ENCODE data around the gene ABCA7.
"Not testable (repeated sequence)": the region's sequence is repeated elsewhere in the genome, so short reads cannot be mapped to it uniquely, and the experiment has no call there.

Gene ABCA7

DNA sequence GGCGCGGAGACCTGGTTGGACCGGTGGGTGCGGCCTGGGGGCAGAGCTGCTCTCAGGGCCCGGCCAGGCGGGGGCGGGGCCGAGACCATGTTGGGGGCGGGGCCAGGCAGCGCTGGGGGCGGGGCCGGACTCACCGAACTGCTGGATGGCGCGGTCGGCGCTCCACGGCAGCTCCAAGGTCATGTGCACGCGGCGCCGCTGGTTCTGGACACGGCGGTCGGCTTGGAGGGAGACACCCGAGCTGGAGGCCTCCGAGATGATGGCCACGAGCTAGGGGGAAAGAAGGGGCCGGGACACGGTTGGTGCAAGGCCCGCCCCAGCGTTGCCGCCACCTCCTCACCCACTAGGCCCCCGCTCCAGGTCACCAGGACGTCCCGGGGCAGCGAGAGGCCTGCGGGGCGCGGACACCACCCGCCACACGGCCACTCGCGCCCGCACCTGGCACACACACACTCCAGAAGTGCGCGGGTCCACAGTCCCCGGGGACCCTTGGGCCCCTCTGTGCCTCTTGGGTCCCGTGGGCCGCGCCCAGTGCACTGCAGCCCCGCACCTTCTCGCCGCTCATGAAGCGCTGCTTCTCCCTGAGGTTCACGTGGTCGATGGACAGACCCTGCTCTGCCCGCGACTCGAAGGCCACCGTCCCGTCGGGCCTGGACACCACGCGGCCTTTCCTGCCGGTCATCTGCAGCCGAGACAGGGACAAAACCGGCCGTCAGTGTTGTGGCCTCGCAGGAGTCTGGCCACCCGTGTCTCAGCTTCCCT lies 72.5 kb downstream of the ABCA7 start:
- TF ChIP-seq, protein P1, sequence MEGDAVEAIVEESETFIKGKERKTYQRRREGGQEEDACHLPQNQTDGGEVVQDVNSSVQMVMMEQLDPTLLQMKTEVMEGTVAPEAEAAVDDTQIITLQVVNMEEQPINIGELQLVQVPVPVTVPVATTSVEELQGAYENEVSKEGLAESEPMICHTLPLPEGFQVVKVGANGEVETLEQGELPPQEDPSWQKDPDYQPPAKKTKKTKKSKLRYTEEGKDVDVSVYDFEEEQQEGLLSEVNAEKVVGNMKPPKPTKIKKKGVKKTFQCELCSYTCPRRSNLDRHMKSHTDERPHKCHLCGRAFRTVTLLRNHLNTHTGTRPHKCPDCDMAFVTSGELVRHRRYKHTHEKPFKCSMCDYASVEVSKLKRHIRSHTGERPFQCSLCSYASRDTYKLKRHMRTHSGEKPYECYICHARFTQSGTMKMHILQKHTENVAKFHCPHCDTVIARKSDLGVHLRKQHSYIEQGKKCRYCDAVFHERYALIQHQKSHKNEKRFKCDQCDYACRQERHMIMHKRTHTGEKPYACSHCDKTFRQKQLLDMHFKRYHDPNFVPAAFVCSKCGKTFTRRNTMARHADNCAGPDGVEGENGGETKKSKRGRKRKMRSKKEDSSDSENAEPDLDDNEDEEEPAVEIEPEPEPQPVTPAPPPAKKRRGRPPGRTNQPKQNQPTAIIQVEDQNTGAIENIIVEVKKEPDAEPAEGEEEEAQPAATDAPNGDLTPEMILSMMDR (IDR thresholded peaks at IDR 0.05; ENCODE audit: low read depth, low read length), result no peak
- DNase-seq (ENCODE audit: low read depth, low spot score), result no peak
- in situ Hi-C loops (cut with HindIII; ENCODE audit: low sequenced_read_pairs), result no loop called here
- no peak overlapping the region for H3K4me3 ChIP-seq (ENCODE audit: low read depth, low read length)

DNA sequence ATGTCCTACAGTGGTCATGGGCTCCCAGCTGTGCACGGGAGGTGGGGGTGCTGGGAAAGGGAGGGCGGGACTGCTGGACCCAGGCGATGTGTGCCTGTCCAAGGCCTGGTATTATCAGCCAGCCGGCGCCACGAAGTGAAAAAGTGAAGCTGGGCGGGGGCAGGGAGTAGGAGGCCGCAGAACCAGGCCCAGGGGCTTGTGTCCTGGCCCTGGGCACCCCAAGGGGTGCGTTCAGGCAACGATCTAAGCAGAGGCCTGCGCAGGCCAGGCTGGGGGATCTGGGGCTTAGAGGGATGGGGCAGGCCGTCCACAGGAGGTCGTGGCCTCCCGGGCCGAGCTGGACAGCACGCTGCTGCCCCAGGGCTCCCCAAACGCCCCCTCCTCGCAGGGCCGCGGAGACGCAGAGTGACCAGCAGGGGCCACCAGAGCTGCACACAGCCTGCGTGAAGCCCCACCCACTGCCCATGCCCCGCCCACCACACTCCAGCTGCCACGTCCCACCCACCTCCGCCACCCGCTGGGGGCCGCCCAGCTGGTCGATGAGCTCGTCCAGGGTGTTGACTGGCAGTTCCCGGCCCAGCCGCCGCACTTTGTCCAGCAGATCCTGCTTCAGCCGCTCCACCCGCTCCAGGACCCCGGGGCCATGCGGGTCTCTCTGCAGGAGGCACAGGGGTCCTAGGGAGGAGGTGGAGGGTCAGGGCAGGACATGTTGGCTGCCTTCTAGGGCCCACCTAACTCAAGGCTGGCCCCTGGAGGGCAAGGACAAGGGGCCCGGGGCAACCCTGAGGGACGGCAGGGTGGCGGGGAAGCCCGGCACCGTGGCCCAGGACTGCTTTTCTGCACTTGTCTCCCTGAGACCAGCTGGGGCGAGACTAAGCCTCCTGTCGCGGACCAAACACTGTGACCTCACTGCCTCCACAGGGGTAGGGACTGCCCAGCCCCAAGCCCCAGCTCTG lies 73.4 kb downstream of the ABCA7 start:
- TF ChIP-seq, protein P1 (IDR thresholded peaks at IDR 0.05; ENCODE audit: low read depth, low read length), result peak; percentile 83
- H3K4me3 ChIP-seq (ENCODE audit: low read depth, low read length), result no peak overlapping the region
- in situ Hi-C loops (cut with HindIII; ENCODE audit: low sequenced_read_pairs), result no loop called here
- DNase-seq (ENCODE audit: low read depth, low spot score), result peak; percentile 94

DNA sequence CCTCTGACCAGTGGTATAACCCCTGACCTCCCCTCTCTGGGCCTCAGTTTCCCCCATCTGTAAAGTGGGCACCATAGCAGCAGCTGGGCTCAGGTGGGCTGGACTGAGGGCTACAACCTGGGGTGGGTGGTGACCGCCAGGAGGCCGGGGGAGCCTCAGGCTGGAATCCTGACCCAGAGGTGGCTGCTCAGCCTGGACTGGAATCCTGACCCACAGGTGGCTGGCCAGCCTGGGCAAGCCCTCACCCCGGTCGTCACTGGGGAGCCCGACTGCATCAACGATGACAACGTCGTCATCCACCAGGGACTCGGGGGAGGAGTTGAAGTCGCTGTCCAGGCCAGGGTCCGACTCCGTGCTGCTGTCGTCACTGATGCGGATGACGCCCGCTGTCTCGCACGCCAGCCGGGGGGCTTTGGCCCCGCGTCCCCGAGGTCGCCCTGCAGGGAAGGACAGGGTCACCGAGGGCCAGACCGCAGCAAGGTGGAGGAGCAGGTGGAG lies 74.1 kb downstream of the ABCA7 start:
- no peak for DNase-seq (ENCODE audit: low read depth, low spot score)
- H3K4me3 ChIP-seq (ENCODE audit: low read depth, low read length), result no peak overlapping the region
- TF ChIP-seq, protein P1 (IDR thresholded peaks at IDR 0.05; ENCODE audit: low read depth, low read length), result no peak
- in situ Hi-C loops (cut with HindIII; ENCODE audit: low sequenced_read_pairs), result no loop called here

DNA sequence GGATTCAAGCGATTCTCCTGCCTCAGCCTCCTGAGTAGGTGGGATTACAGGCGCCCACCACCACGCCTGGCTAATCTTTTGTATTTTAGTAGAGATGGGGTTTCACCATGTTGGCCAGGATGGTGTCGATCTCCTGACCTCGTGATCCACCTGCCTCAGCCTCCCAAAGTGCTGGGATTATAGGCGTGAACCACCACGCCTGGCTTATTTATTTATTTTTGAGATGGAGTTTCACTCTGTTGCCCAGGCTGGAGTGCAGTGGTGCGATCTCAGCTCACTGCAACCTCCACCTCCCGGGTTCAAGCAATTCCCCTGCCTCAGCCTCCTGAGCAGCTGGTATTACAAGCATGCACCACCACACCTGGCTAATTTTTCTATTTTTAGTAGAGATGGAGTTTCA lies 74.8 kb downstream of the ABCA7 start:
- DNase-seq (ENCODE audit: low read depth, low spot score); H3K4me3 ChIP-seq (ENCODE audit: low read depth, low read length); in situ Hi-C loops (cut with HindIII; ENCODE audit: low sequenced_read_pairs): not testable (repeated sequence)

Measured in astrocyte of the spinal cord (primary cell).